NCI-H2107 treated with DMSO at 0.1 percent for 48 hours (cell line): Measurements from ENCODE around the gene NKAPL.

Experiments used
- DNase-seq: peaks from one replicate; lab custom pipeline; 2025; ENCODE audit not compliant: unreplicated experiment; lab: John Stamatoyannopoulos, UW

NKAPL gene

DNA sequence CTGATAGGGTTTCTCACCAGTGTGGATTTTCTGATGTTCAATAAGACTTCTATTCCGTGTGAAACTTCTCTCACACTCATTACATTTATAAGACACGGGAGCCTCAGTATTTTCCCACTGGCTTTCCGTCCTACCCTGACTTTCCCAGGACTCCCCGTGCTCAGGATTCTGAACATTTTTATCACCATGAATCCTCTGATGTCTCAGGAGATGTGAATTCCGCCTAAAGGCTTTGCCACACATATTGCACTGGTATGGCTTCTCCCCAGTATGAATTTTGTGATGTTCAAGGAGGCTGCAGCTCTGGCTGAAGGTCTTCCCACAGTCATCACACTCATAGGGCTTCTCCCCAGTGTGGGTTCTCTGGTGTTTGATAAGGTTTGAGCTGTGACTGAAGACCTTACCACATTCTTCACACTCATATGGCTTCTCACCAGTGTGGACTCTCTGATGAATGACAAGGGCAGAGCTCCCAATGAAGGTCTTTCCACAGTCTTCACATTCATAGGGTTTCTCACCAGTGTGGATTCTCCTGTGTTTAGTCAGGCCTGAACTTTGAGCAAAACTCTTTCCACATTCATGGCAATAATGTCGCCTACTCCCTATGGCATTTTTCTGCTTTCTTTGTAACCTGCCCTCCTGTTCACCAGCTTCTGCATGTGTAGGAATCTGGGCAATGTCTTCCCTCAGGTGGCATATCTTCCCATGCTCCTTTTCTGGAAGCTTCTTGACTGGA, 13.7 kb upstream of the NKAPL start:
- DNase-seq = no peak

DNA sequence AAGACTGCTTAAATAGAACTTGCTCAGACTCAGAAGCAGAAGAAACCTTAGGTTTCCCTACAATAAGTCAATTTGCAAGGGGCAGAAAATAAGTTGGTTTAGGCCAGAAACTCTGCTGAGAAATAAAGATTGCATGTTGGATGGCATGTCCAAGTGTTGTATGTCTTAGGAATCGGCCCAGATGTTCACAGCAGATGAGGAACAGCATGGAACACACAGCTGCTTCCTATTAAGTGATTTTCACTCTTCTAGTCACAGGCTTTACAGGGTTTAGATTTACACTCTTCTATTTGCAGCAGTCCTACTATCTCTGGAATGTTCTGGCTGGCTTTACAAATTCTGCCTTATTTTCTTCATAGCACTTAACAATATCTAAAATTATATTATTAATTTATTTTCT, 10.2 kb upstream of the NKAPL start:
- no peak for DNase-seq

DNA sequence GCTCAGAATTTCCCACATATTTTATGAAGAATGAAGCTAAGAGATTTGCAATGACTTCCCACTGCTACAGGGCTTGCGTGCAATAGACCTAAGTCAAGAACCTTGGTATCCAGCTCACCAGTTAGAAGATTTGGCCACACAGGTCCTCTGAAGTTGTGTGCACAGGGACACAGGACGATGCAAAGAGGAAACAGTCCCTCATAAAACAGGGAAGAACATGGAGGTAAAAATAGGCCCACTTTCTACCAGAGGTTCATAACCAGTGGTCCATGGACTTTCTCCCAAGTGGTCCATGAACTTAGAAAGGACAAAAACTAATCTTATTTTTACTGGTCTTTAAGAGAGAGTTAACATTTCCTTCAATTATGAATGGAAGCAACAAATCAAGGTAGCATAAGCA, 8.3 kb upstream of the NKAPL start:
- DNase-seq = no peak

DNA sequence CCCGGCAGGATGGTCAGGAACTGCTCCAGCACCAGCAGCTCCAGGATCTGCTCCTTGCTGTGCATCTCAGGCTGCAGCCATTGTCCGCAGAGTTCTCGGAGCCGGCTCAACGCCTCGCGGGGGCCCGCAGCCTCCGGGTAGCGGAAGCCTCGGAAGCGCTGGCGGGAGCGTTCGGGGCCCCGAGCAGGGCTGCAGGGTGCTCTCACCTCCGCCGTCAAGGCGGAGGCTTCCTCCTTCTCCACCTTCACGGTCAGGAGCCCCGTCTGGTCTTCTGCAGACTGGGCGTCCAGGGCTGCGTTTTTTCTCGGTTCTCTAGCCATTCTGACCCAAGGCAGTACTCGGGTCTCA, 7.5 kb upstream of the NKAPL start:
- no peak for DNase-seq

DNA sequence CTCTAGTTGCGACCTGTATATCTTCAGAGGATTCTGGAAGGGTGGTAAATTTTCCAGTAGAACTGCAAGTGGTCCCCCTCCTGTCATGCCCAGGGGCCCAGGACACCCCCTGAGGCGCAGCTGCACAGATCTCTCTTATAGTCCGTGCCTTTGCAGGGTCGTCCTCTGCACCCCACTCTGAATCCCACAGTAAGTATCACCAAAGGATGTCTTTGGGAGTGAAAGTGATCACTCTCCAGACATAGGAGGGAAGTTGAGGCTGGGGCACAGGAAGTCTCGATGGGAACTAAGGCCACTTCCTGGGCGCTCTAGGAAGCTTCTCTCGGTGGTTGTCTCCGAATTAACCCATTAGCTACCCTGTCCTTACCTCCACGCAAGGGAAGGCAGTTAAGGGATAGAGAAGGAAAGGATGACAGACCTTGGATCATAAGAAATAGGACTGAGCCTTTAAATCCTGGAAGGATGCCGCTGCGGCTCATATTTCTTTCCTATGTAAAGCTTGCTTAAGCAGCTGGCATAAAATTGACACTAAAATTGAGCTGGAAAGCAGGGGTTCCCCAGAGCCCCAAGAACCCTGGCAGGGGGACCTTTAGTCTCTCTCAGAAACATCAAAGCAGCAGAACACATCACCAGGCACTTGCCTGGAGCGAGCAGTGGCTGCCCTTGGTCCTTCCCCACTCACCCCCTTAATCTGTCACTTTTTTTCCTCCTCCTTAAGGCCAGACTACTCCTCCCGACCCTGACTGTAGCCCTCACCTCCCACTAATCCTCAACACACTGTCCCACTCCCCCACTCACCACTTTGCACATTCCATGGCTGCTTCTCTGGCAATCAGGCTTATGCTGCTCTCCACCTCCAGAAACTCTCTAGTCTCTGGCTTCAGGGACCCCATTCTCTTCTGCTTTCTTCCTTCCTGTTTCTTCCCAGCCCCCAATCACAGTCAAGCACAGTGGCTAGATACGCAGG, 6.8 kb upstream of the NKAPL start, which contains the start of gene ZKSCAN4:
TSS of gene ZKSCAN4 (minus strand) at position 261 of the 967 bp plus-strand sequence. CDS start 289 bp downstream, outside the sequence.
- DNase-seq = peak; percentile 51

- no peak for DNase-seq
Measured at GRCh38 chr6:28254121-28254519, 5.0 kb upstream of the NKAPL start.

GRCh38 chr6:28257042-28257441, 2.1 kb upstream of the NKAPL start:
- no peak for DNase-seq

- DNase-seq = no peak
Measured at GRCh38 chr6:28263922-28264321, 4.8 kb downstream of the NKAPL start.

GRCh38 chr6:28264834-28265401, 5.8 kb downstream of the NKAPL start:
- no peak for DNase-seq

GRCh38 chr6:28266563-28266961, 7.5 kb downstream of the NKAPL start:
- no peak for DNase-seq

GRCh38 chr6:28266962-28267694, 8.0 kb downstream of the NKAPL start, which contains the start of gene ZSCAN26:
Gene ZSCAN26, plus strand, starts transcription at chr6:28267143. Its CDS starts 4,777 bp downstream, at chr6:28271920.
- peak; percentile 67 for DNase-seq

GRCh38 chr6:28267695-28268059, 8.6 kb downstream of the NKAPL start:
- no peak for DNase-seq

DNA sequence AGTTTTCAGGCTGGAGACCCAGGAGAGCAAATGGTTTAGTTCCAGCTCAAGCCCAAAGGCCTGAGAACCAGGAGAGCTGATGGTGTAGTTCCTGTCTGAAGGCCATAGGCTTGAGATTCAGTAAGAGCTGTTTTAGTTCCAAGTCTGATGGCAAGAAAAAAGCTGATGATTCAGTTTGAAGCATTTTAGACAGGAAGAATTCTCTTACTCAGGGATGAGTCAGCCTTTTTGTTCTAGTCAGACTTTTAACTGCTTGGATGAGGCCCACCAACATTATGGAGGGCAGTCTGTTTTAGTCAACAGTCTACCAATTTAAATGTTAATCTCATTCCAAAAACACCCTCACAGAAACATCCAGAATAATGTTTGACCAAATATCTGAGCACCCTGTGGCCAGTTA, 10.4 kb downstream of the NKAPL start:
- DNase-seq = no peak

- DNase-seq = no peak
Measured at GRCh38 chr6:28274888-28275287, 15.8 kb downstream of the NKAPL start.

DNA sequence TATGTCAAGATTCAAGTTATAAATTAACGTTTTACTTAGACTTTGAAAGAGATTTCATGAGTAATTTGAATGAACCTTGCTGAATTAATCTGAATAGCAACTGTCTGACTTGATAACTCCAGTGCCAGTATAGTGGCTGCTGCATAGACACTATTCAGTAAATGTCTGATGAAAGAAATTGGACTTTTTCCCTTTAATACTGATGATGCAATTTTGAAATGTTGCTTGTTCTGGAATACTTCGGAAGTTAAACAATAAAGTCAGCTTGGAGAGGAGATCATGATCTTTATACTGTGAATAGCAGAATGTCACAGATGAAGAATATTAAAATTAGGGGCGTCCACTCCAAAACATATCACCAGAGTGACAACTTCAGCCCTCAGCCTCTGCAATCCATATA, 18.6 kb downstream of the NKAPL start:
- DNase-seq = no peak

- DNase-seq = no peak
Measured at GRCh38 chr6:28280595-28281287, 21.6 kb downstream of the NKAPL start.

DNA sequence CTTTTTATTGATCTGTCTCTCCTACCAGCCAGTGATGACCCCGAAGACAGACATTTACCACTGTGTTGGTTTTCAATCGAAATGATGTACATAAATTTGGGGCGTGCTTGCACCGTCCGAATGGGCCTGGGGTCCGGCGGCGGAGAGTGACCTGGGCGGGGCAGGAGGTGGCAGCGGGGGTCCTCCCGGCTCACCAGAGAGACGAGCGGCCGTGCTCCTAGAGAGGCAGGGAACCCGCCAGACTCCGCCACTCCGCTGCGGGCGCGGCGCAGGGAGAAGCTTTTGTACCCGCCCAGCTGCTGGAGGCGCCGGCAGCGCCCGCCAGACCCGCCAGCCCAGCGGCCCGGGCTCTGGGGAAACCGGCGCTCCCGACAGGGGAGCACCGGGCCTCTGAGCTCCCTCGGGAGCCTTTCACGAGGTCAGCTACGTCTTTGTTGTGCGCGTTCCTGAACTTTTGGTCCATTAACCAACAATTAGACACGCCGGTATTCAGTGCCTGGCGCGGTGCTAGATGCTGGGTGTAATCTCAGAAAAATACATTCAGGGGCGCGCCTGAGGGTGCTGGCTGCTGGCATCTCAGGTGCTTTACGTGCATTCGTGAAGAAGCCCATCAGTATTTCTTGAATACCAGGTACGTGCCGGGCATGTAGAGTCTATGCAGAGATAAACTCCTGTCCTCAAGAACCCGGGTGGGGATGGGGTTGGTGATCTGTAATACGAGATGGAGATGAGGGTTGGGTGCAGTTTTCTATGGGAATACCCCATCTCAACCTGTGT, 22.4 kb downstream of the NKAPL start, which contains the start of gene PGBD1:
TSS of gene PGBD1 (plus strand) at position 285 of the 777 bp plus-strand sequence. CDS start 2,242 bp downstream, outside the sequence.
- DNase-seq = peak; percentile 17

DNA sequence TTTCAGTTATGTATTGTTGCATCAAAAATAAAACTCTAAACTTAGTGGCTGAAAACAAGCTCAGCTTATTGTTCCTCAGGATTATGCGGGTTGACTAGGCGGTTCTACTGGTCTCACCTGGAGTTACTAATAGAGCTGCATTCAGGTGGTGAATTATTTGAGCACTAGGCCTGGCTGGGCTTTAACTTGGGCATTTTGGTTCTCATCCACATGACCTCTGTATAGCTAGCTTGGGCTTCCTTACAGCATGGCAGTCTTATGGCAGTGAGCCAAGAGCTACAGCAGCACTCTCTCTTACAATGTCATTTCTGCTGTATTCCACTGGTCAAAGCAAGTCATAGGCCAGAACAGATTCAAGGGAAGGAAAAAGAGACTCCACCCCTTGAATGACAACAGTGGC, 23.8 kb downstream of the NKAPL start:
- no peak for DNase-seq

DNA sequence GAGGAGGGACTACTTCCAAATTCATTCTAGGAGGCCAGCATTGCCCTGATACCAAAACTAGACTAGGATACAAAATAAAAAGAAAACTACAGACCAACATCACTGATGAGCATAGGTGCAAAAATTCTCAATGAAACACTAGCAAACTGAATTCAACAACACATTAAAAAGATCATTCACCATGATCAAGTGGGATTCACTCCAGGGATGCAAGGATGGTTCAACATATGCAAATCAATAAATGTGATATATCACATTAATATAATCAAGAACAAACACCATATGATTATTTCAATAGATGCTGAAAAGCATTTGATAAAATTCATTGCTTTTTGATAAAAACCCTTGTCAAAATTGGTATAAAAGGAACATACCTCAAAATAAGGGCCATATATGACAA, 32.5 kb downstream of the NKAPL start:
- DNase-seq = no peak

DNA sequence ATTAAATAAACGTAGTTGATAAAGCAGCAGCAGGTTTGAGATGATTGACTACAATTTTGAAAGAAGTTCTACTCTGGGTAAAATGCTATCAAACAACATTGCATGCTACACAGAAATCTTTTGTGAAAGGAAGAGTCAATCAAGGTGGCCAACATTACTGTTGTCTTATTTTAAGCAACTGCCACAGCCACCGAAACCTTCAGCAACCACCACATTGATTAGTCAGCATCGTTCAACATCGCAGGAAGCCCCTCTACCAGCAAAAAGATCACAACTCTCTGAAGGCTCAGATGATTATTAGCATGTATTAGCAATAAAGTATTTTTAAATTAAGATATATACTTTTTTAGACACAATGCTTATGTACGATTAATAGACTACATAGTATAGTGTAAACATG, 36.2 kb downstream of the NKAPL start:
- no peak for DNase-seq
